GM12865 (cell line): ENCODE measurements around the gene HOXA1.

Source experiments
- DNase-seq: peaks from one replicate; pipeline ENCODE4 v3.0.0; 2010; ENCODE audit warnings: low read depth
- H3K4me3 ChIP-seq: 2 replicates; pipeline ENCODE4 v1.5.1; 2011; ENCODE audit warnings: mild to moderate bottlenecking, low read depth, low read length, control low read depth
- TF ChIP-seq, protein P1 (sequence below): IDR thresholded peaks from 2 replicates; pipeline ENCODE4 v1.5.1; 2011; ENCODE audit warnings: low read length, control low read depth, low read depth, inconsistent platforms; ENCODE audit not compliant: insufficient read depth; ENCODE audit errors: missing control alignments

The HOXA1 gene

DNA sequence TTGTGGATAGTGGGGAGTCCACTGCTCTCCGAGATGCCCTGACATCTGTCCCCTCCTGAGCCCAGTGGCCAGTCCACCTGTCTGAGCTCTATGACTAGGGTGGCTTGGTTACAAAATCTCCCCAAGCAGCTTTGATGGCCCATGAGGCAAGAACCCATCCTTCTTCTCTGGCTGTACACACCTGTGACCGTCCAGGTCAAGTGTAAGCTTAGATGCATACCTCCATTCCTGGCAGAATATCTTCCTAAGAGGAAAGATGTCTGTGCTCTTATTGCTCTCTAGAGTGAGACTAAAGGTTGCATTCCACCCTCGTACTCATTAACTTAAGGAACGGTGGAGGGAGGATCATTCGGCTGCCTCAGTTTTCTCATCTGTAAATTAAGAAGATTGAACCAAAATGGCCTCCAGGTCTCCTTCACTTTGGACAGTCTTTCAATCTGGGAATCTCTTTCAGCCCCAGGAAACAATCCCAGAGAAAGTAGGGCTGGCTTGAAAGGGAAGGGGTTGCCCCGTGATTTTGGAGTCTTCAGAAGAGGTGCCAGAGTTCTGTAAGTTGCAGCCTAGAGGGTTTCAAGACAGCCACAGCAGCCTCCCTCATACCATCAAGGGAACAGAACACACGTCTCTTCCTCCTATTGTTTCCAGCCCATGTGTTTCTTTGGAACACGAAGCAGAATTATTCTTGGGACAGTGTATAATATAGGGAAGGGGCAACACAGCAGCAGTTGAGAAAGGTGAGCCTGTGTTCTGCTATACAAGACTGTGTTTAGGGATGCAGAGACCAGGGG is 29.3 kb upstream of the HOXA1 start:
- TF ChIP-seq, protein P1, sequence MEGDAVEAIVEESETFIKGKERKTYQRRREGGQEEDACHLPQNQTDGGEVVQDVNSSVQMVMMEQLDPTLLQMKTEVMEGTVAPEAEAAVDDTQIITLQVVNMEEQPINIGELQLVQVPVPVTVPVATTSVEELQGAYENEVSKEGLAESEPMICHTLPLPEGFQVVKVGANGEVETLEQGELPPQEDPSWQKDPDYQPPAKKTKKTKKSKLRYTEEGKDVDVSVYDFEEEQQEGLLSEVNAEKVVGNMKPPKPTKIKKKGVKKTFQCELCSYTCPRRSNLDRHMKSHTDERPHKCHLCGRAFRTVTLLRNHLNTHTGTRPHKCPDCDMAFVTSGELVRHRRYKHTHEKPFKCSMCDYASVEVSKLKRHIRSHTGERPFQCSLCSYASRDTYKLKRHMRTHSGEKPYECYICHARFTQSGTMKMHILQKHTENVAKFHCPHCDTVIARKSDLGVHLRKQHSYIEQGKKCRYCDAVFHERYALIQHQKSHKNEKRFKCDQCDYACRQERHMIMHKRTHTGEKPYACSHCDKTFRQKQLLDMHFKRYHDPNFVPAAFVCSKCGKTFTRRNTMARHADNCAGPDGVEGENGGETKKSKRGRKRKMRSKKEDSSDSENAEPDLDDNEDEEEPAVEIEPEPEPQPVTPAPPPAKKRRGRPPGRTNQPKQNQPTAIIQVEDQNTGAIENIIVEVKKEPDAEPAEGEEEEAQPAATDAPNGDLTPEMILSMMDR: no peak
- no peak for DNase-seq
- H3K4me3 ChIP-seq: no peak overlapping the region

DNA sequence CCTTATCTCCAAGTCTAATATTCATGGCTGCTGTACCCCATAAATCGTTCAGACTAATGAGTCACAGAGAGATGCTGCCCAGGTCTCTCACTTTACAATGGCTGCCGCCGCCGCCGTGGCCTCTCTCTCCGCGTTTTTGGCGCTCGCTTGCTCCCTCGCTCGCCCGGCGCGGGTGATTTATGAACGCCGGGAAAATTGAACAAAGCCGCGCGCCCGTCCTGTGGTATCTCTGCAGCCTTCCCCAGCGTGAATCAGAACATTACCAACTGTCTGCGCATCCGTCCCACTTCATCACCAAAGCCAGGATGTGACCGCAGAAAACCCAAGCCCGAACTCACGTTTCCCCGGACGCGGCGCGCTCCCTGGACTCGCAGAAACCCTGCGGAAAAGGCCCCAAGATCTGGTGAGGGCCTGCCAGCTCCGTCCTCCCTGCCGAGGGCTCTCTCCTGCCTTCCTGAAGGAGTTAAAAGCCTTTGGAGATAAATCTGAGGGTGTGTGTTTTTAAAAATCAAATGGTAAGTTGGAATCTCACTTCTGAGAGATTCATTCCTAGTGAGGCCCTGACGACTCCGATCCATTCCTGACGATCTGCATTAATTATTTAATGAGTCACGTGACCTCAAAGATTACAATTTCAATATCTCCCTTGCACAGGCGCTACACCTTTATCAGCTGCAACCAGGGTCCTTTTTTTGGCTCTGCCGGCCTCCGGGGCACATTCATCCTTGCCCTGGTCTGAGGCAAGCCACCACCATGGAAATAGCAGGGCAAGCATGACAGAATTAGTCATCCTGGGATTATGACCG is 28.5 kb upstream of the HOXA1 start:
- H3K4me3 ChIP-seq: no peak overlapping the region
- no peak for DNase-seq
- TF ChIP-seq, protein P1: no peak

DNA sequence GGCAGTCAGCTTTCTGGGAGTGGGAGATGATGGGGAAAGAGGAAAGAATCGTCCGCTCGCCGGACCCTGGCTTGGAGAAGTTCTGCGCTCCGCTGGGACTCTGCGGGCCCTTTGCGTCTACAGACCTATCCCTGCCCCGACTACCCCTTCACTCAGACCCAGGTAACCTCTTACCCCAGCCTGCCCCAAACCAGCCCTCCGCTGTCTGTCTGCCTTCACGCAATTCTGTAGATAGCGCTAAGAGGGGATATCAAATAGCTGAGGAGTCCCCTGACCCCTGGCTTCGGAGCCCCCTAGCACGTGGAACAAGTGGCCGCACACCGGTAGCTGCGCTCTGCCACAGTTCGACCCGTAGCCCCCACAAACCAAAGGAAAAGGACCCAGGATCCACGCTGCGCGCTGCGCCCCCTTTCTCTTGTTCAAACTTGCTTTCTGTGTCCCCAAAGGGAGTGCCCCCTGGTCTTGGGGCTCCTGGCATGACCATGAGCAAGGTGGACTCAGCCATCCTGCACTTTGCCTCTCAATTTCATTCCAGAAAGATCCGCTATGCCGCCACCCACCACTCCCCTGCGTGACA is 27.8 kb upstream of the HOXA1 start:
- no peak overlapping the region for H3K4me3 ChIP-seq

DNA sequence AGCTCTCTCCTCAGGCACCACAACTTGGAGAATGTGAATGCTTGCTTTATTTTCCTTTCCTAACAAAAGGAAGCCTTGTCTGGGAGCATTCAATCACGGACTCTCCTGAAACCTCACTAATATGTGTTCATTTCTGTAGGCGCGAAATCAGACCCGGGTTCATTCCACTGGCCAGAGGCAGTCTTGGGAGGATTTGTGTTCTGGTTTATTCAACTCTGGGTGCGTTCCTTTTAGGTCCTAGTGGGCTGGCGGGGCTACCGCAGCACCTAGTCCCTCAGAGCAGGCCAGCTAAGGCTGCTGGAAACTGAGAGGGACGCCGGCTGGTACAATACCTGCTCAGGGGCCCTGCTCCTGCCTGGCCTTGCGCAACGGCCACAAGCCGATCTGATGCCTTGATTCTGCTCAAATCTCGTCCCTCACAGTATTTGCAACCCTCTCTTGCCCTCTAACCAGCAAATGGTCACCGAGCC is 27.2 kb upstream of the HOXA1 start:
- DNase-seq: no peak
- H3K4me3 ChIP-seq: no peak overlapping the region
- TF ChIP-seq, protein P1: no peak

More for the DNA sequence above, 27.8 kb upstream of the HOXA1 start:
- no peak for DNase-seq
- TF ChIP-seq, protein P1: no peak

DNA sequence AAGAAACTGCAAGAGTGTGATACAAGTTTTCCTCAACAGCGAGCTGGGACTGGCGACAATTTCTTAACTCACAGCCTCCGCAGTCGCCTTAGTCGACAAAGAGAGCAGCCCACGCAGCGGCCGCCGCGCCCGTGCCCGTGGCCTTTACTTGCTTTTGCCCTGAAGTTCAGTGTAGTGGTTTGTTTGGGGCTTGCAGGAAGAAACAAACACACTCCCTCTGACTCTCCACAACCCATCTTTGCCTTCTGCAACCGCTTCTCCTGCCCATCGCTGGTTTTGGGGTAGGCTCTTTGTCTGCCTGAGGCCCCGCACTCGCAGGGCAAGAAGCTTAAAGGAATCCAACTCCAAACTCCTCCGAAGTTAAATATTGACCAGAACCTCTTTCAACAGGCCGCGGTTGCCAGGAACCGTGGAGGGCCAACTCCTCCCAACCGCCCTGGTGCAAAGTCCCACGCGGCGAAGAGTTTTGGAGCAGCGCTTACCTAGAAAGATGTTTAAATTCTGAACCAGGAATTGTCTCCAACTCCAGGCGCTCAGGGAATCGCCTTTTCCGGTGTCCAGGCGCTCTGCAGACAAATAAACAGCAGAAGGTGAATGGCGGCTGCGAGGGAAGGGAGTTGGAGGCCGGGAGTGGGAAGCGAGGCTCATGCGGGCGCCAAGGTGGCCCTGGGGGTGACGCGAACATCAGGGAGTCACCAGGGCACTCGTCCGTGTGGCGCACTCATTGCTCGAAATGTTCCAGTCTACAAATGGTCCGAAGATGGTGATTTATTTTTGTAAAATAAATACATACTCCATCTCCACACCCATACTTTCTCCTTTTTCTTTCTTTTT is 26.5 kb upstream of the HOXA1 start:
- DNase-seq: no peak
- TF ChIP-seq, protein P1: no peak
- H3K4me3 ChIP-seq: no peak overlapping the region

DNA sequence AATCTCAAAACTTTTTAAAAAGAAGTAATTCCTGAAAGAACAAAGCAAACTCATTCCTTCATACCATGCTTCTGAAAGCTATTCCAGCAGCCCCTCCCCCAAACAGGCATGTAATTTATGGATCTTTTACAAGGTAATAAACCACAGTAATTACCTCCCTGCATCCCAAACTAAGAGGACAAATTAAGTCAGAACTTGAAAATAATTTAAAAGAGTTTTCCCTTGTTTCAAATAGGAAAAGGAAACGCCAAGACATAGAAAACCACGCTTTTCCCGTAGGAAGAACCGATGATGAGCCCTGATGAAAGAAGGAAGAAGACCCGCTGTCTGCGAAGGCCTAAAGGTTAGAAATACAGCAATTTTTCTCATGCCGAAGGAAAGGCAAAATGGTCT is 25.9 kb upstream of the HOXA1 start:
- DNase-seq: no peak
- TF ChIP-seq, protein P1: no peak
- no peak overlapping the region for H3K4me3 ChIP-seq
